Measurements from ENCODE around the gene ABI3BP. TPM values are rescaled to one million over a fixed set of nuclear protein-coding genes. Genes with fewer than 3 reads are reported as not detected.

Gene ABI3BP
- total and polyA plus RNA-seq, 2 experiments from 2014 or later, result 0.42 to 0.57 TPM

- no peak overlapping the region for H3K4me3 ChIP-seq
- H3K4me1 ChIP-seq (ENCODE audit: insufficient read depth), result no peaks in the 10 kb centered on the region; the same call in 1 of the 2 replicates
- no peaks in the 10 kb centered on the region for H3F3A ChIP-seq (replicated peaks; ENCODE audit: low read depth)
- DNase-seq (ENCODE audit: low spot score) (no peak), ATAC-seq (no peak)
- H3K27me3 ChIP-seq (ENCODE audit: insufficient read depth), result no peaks in the 10 kb centered on the region
- H3K4me1 Mint-ChIP-seq, result peaks cover 13% of the 10 kb centered on the region
- H3K27ac Mint-ChIP-seq, result no peak overlapping the region
- no peak overlapping the region for H3K4me3 Mint-ChIP-seq
- H3K36me3 ChIP-seq (ENCODE audit: insufficient read depth), result no peaks in the 10 kb centered on the region
- no peaks in the 10 kb centered on the region for H4K20me1 ChIP-seq (replicated peaks; ENCODE audit: insufficient read depth)
- no peaks in the 10 kb centered on the region for H3K79me2 ChIP-seq (replicated peaks; ENCODE audit: insufficient read depth)
- H3K9me2 ChIP-seq (ENCODE audit: insufficient read depth), result no peaks in the 10 kb centered on the region
- H3K4me2 ChIP-seq, result no peak overlapping the region
- no peak overlapping the region for H3K27ac ChIP-seq (ENCODE audit: low read depth)
- H3K36me3 Mint-ChIP-seq (ENCODE audit: low read depth), result no peaks in the 10 kb centered on the region
- no peaks in the 10 kb centered on the region for H3K27me3 Mint-ChIP-seq (ENCODE audit: insufficient read depth, low read depth, poor library complexity)
- no peak for TF ChIP-seq STAT1 (IDR thresholded peaks at IDR 0.05; ENCODE audit: unreplicated experiment)
- no peak for TF ChIP-seq ZNF331 (CRISPR knock-in tag; IDR thresholded peaks at IDR 0.05; ENCODE audit: low read depth)
- TF ChIP-seq, protein P1, sequence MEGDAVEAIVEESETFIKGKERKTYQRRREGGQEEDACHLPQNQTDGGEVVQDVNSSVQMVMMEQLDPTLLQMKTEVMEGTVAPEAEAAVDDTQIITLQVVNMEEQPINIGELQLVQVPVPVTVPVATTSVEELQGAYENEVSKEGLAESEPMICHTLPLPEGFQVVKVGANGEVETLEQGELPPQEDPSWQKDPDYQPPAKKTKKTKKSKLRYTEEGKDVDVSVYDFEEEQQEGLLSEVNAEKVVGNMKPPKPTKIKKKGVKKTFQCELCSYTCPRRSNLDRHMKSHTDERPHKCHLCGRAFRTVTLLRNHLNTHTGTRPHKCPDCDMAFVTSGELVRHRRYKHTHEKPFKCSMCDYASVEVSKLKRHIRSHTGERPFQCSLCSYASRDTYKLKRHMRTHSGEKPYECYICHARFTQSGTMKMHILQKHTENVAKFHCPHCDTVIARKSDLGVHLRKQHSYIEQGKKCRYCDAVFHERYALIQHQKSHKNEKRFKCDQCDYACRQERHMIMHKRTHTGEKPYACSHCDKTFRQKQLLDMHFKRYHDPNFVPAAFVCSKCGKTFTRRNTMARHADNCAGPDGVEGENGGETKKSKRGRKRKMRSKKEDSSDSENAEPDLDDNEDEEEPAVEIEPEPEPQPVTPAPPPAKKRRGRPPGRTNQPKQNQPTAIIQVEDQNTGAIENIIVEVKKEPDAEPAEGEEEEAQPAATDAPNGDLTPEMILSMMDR (conservative IDR thresholded peaks at IDR 0.05; ENCODE audit: low read depth in 2 of 2), result no peak
- no peak for TF ChIP-seq EZH2phosphoT487 (IDR thresholded peaks at IDR 0.05; ENCODE audit: unreplicated experiment)
- no peak for TF ChIP-seq POLR2AphosphoS5 (IDR thresholded peaks at IDR 0.05; ENCODE audit: low read depth)
- no peak for TF ChIP-seq ZNF114 (CRISPR knock-in tag; IDR thresholded peaks at IDR 0.05)
- no peak for TF ChIP-seq EZH2 (IDR thresholded peaks at IDR 0.05; ENCODE audit: low read depth, unreplicated experiment)
- TF ChIP-seq, protein P2, sequence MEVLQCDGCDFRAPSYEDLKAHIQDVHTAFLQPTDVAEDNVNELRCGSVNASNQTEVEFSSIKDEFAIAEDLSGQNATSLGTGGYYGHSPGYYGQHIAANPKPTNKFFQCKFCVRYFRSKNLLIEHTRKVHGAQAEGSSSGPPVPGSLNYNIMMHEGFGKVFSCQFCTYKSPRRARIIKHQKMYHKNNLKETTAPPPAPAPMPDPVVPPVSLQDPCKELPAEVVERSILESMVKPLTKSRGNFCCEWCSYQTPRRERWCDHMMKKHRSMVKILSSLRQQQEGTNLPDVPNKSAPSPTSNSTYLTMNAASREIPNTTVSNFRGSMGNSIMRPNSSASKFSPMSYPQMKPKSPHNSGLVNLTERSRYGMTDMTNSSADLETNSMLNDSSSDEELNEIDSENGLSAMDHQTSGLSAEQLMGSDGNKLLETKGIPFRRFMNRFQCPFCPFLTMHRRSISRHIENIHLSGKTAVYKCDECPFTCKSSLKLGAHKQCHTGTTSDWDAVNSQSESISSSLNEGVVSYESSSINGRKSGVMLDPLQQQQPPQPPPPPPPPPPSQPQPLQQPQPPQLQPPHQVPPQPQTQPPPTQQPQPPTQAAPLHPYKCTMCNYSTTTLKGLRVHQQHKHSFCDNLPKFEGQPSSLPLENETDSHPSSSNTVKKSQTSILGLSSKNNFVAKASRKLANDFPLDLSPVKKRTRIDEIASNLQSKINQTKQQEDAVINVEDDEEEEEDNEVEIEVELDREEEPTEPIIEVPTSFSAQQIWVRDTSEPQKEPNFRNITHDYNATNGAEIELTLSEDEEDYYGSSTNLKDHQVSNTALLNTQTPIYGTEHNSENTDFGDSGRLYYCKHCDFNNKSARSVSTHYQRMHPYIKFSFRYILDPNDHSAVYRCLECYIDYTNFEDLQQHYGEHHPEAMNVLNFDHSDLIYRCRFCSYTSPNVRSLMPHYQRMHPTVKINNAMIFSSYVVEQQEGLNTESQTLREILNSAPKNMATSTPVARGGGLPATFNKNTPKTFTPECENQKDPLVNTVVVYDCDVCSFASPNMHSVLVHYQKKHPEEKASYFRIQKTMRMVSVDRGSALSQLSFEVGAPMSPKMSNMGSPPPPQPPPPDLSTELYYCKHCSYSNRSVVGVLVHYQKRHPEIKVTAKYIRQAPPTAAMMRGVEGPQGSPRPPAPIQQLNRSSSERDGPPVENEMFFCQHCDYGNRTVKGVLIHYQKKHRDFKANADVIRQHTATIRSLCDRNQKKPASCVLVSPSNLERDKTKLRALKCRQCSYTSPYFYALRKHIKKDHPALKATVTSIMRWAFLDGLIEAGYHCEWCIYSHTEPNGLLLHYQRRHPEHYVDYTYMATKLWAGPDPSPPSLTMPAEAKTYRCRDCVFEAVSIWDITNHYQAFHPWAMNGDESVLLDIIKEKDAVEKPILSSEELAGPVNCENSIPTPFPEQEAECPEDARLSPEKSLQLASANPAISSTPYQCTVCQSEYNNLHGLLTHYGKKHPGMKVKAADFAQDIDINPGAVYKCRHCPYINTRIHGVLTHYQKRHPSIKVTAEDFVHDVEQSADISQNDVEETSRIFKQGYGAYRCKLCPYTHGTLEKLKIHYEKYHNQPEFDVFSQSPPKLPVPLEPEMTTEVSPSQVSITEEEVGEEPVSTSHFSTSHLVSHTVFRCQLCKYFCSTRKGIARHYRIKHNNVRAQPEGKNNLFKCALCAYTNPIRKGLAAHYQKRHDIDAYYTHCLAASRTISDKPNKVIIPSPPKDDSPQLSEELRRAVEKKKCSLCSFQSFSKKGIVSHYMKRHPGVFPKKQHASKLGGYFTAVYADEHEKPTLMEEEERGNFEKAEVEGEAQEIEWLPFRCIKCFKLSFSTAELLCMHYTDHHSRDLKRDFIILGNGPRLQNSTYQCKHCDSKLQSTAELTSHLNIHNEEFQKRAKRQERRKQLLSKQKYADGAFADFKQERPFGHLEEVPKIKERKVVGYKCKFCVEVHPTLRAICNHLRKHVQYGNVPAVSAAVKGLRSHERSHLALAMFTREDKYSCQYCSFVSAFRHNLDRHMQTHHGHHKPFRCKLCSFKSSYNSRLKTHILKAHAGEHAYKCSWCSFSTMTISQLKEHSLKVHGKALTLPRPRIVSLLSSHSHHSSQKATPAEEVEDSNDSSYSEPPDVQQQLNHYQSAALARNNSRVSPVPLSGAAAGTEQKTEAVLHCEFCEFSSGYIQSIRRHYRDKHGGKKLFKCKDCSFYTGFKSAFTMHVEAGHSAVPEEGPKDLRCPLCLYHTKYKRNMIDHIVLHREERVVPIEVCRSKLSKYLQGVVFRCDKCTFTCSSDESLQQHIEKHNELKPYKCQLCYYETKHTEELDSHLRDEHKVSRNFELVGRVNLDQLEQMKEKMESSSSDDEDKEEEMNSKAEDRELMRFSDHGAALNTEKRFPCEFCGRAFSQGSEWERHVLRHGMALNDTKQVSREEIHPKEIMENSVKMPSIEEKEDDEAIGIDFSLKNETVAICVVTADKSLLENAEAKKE (CRISPR knock-in tag; IDR thresholded peaks at IDR 0.05), result no peak
- TF ChIP-seq REST (IDR thresholded peaks at IDR 0.05; ENCODE audit: unreplicated experiment), result no peak
- no peak for TF ChIP-seq NANOG (IDR thresholded peaks at IDR 0.05; ENCODE audit: borderline replicate concordance)
- TF ChIP-seq CREB1 (CRISPR knock-in tag; IDR thresholded peaks at IDR 0.05; ENCODE audit: low read depth), result no peak
- TF ChIP-seq ETS1 (IDR thresholded peaks at IDR 0.05), result no peak
- no peak for TF ChIP-seq JUNB (IDR thresholded peaks at IDR 0.05; ENCODE audit: unreplicated experiment)
- H2AFZ ChIP-seq, result no peak overlapping the region
- H3K9me3 Mint-ChIP-seq, result no peaks in the 10 kb centered on the region
These were observed 231.3 kb downstream of the ABI3BP start for GRCh38 chr3:100761951-100762350.

All from GM23338 (cell line).